HepG2 (cell line): ENCODE data around the gene GRB2. TPM values are rescaled to one million over a fixed set of nuclear protein-coding genes. Genes with fewer than 3 reads are reported as not detected.

Experiments
- ATAC-seq: fragments of 200-7000 bp; cut with Tn5 transposase; 3 replicates; pipeline ENCODE4 v1.9.1; 2020; ENCODE audit warnings: mild to moderate bottlenecking, moderate library complexity
- BruUV-seq: library from RNA; stranded (reverse); fragments of 400-500 nt; replicated peaks from 2 replicates; lab custom pipeline; 2021; lab: Mats Ljungman, UMichigan
- CTCF ChIA-PET: fragments of 300-600 bp; formaldehyde crosslinking; extraction: SDS; loops from one replicate; lab custom pipeline; 2021; ENCODE audit warnings: low total read pairs, inconsistent platforms, low intra/inter-chr PET ratio; lab: Yijun Ruan, JAX
- POLR2A ChIA-PET: fragments of 350-600 bp; sonication (Branson Sonifier 250); formaldehyde crosslinking; loops from one replicate; lab custom pipeline; 2020; ENCODE audit warnings: antibody characterized with exemption, inconsistent platforms; lab: Yijun Ruan, JAX
- DNase-seq: peaks from one replicate; pipeline ENCODE4 v3.0.0-alpha.2; 2015; ENCODE audit warnings: low spot score
- FAIRE-seq: peaks from 3 replicates; lab custom pipeline; 2011; peaks lifted over from hg19 to GRCh38; lab: Jason Lieb, UNC
- H2AFZ ChIP-seq: one replicate; pipeline ENCODE4 v1.6.1; 2011; ENCODE audit warnings: low read length, inconsistent platforms
- H3K27ac ChIP-seq: fragments of 300-600 bp; 3 replicates; pipeline ENCODE4 v1.8.0; 2011; ENCODE audit warnings: mixed run types, mild to moderate bottlenecking, mixed read lengths, low read length, inconsistent platforms; ENCODE audit not compliant: insufficient read depth; ENCODE audit errors: extremely low read length
- H3K27me3 ChIP-seq, 2 experiments: fragments of 200-600 bp in 1 of 2; 2 replicates in 1 of 2; 3 replicates in 1 of 2; pipeline versions ENCODE4 v1.6.0 to v1.8.0; 2011; ENCODE audit warnings: low read length in 2 of 2, mild to moderate bottlenecking in 2 of 2, moderate library complexity in 2 of 2, inconsistent platforms in 1 of 2; ENCODE audit not compliant: insufficient read depth in 2 of 2, control insufficient read depth in 1 of 2
- H3K36me3 ChIP-seq, 2 experiments: fragments of 200-600 bp in 1 of 2; replicated peaks in 1 of 2; 2 replicates in 1 of 2; 3 replicates in 1 of 2; pipeline versions ENCODE4 v1.5.1 to v1.8.0; 2011; ENCODE audit warnings: low read length in 2 of 2, inconsistent platforms in 1 of 2; ENCODE audit not compliant: insufficient read depth in 2 of 2, control insufficient read depth in 1 of 2
- H3K4me1 ChIP-seq: 2 replicates; pipeline ENCODE4 v1.5.1; 2012; ENCODE audit warnings: low read length, inconsistent platforms; ENCODE audit not compliant: insufficient read depth
- H3K4me2 ChIP-seq: 2 replicates; pipeline ENCODE4 v1.6.0; 2011; ENCODE audit warnings: low read depth, low read length, inconsistent platforms
- H3K4me3 ChIP-seq, 3 experiments: fragments of 200-600 bp in 1 of 3; sonication (generic), shearing (Covaris generic) in 1 of 3; replicated peaks in 1 of 3; 2 replicates each; pipeline ENCODE4 v1.5.1; 2011 to 2016; ENCODE audit warnings: low read length in 3 of 3, inconsistent platforms in 2 of 3, low read depth in 2 of 3, mild to moderate bottlenecking in 2 of 3, control low read depth in 1 of 3, mixed read lengths in 1 of 3; ENCODE audit not compliant: insufficient read depth in 1 of 3
- H3K79me2 ChIP-seq: one replicate; pipeline ENCODE4 v1.6.1; 2011; ENCODE audit warnings: low read length, inconsistent platforms; ENCODE audit not compliant: insufficient read depth
- H3K9ac ChIP-seq: 2 replicates; pipeline ENCODE4 v1.6.0; 2011; ENCODE audit warnings: mild to moderate bottlenecking, low read depth, low read length, inconsistent platforms; ENCODE audit not compliant: insufficient read depth
- H3K9me3 ChIP-seq: 2 replicates; pipeline ENCODE4 v1.5.1; 2012; ENCODE audit warnings: mild to moderate bottlenecking, low read length
- H4K20me1 ChIP-seq: 2 replicates; pipeline ENCODE4 v1.6.0; 2011; ENCODE audit warnings: inconsistent platforms, mild to moderate bottlenecking, low read length, moderate library complexity; ENCODE audit not compliant: insufficient read depth
- ETV6 ChIP-seq: sonication (generic); formaldehyde crosslinking; conservative IDR thresholded peaks from 2 replicates; pipeline ENCODE4 v1.4.0; 2020; ENCODE audit warnings: missing genetic modification reagents
- FOXP1 ChIP-seq, 2 experiments: fragments of 450-650 bp in 1 of 2; IDR thresholded peaks; 2 replicates each; pipeline ENCODE4 v1.6.1; 2017 to 2018; ENCODE audit warnings: antibody characterized with exemption in 1 of 2
- ISX ChIP-seq: sonication (generic); formaldehyde crosslinking; conservative IDR thresholded peaks from 2 replicates; pipeline ENCODE4 v1.5.0; 2020; ENCODE audit warnings: missing genetic modification reagents
- MAFF ChIP-seq: IDR thresholded peaks from 2 replicates; pipeline ENCODE4 v1.6.1; 2011; ENCODE audit warnings: low read depth, low read length, improper control_type of control experiment
- PRPF4 ChIP-seq: fragments of 200-400 bp; formaldehyde crosslinking; IDR thresholded peaks from 2 replicates; pipeline ENCODE4 v1.6.1; 2016; ENCODE audit warnings: low read length, low read depth; ENCODE audit not compliant: poor library complexity, severe bottlenecking
- RBM22 ChIP-seq: fragments of 200-400 bp; formaldehyde crosslinking; optimal IDR thresholded peaks from 2 replicates; pipeline ENCODE3; 2017; ENCODE audit warnings: mild to moderate bottlenecking, low read length, moderate library complexity
- ZNF790 ChIP-seq: sonication (generic); formaldehyde crosslinking; IDR thresholded peaks from 2 replicates; pipeline ENCODE4 v1.8.0; 2022; ENCODE audit warnings: missing genetic modification reagents, mild to moderate bottlenecking, borderline replicate concordance
- ZSCAN25 ChIP-seq: sonication (generic); formaldehyde crosslinking; IDR thresholded peaks from 2 replicates; pipeline ENCODE4 v1.8.0; 2022; ENCODE audit warnings: mild to moderate bottlenecking, missing genetic modification reagents
- WGBS: methylation state at CpG from one replicate; pipeline ENCODE4 v1.1.6; 2017; ENCODE audit warnings: low lambda C conversion rate; 5-methylcytosine and 5-hydroxymethylcytosine counted together
- in situ Hi-C: cut with HindIII; loops from 2 replicates; pipeline ENCODE4 v1.10.0; 2017; ENCODE audit warnings: low pct_unique_long_range_greater_than_20kb; ENCODE audit not compliant: extremely low pct_ligation_motif_present
- intact Hi-C: fragments of 100-400 bp; cut with micrococcal nuclease; formaldehyde crosslinking; loops from one replicate; pipeline ENCODE4 v1.10.0; 2022; ENCODE audit not compliant: unreplicated experiment
- polyA plus RNA-seq, 8 experiments: library from polyadenylated mRNA; depleted of rRNA in 3 of 8; stranded (reverse) in 7 of 8; unstranded in 1 of 8; fragments of >200 nt; fragmentation: Illumina TruSeq in 4 of 8; extraction: Trizol in 4 of 8; gene quantifications; 2 replicates each; pipeline versions ENCODE4 v1.2.1 to v1.2.3, GENCODE V29; 2011 to 2016; ENCODE audit warnings: low read depth in 4 of 8, missing spikeins in 1 of 8, mixed read lengths in 1 of 8; ENCODE audit not compliant: insufficient read depth in 1 of 8
- total RNA-seq, 5 experiments: library from RNA; depleted of rRNA; stranded (reverse); fragments of >200 nt; fragmentation: Illumina TruSeq; extraction: Trizol; gene quantifications; 2 replicates each; pipeline ENCODE4 v1.2.3, GENCODE V29; 2016; ENCODE audit warnings: low read depth in 1 of 5

The GRB2 gene
- total and polyA plus RNA-seq, 2 of the 13 experiments (the other 11 are each of a cell fraction or from before 2014, with no cell fraction given), result 84.6 to 92.3 TPM

DNA sequence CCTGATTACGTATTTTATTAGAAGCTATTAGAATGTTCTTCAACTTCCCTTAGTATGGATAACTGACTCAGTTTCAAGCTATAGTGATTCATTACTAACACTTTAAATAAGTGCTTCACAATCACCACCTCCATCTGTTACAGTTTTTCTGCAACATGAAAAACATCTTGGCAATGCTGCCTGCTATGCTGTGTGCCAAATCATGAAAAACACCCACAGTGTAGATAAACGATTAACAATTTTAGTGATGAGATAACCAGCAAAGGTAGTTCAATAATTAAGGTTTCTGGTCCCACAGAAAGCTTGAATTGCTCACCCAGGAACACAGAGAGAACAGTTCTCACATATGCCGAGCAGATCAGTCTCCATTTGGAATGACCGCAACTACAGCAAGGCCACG is 64.8 kb downstream of the GRB2 start:
- H3K9me3 ChIP-seq, result no peaks in the 10 kb centered on the region
- H3K4me2 ChIP-seq, result no peak overlapping the region
- in situ Hi-C loops, result no loop called here
- no peak overlapping the region for H3K4me3 ChIP-seq
- DNase-seq (no peak), ATAC-seq (no peak), FAIRE-seq (no peak)
- TF ChIP-seq RBM22, result peak; percentile 40
- TF ChIP-seq MAFF, result no peak
- H4K20me1 ChIP-seq, result peaks cover 10% of the 10 kb centered on the region
- H3K36me3 ChIP-seq, result peaks cover 0 to 4% of the 10 kb centered on the region in 2 experiments; a peak in 1 of 5 replicates
- CTCF ChIA-PET, result no interaction called here
- no peak overlapping the region for H3K27ac ChIP-seq
- H2AFZ ChIP-seq, result no peak overlapping the region
- peaks cover 33% of the 10 kb centered on the region for H3K4me1 ChIP-seq
- BruUV-seq, result no TSS peak
- peaks cover 57% of the 10 kb centered on the region for H3K79me2 ChIP-seq
- POLR2A ChIA-PET, result no interaction called here
- intact Hi-C loops, result no loop called here
- H3K9ac ChIP-seq, result no peak overlapping the region
- no peaks in the 10 kb centered on the region for H3K27me3 ChIP-seq
- WGBS, result 96% methylated on average over 5 of the region's 5 CpGs

DNA sequence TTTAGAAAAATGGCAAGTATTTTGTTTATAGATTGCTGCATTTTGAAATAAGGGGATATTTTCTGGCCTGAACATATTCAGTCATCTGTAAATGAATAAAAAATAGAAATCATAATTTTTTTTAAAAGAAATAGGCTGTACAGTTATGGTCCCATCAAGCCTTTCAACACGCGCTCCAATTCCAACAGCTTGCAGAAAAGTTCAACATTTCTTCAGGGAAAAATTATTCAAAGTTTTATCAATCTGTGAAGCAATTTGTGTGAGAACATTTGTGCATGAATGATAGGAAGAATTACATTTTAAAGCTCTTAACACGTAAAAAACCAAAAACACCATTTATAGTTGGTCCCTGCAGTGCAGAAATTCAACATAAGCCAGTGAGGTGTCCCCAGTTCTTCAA is 65.5 kb downstream of the GRB2 start:
- TF ChIP-seq ETV6 (CRISPR knock-in tag) (no peak), ISX (CRISPR knock-in tag) (no peak), PRPF4 (no peak), ZSCAN25 (CRISPR knock-in tag) (no peak), ZNF790 (no peak), FOXP1 (IDR thresholded peaks at IDR 0.05) (no peak), FOXP1 (CRISPR knock-in tag; IDR thresholded peaks at IDR 0.05) (no peak)
- TF ChIP-seq, all 625 proteins: peak for 0
- Histone ChIP-seq H3K4me3 (no peak overlapping the region), H3K36me3 (peaks cover 0 to 4% of the 10 kb centered on the region in 2 experiments; a peak in 2 of 5 replicates), H3K9ac (no peak overlapping the region), H3K9me3 (no peaks in the 10 kb centered on the region), H3K79me2 (peaks cover 60% of the 10 kb centered on the region), H4K20me1 (peaks cover 10% of the 10 kb centered on the region), H2AFZ (no peak overlapping the region), H3K4me1 (peaks cover 32% of the 10 kb centered on the region), H3K27ac (no peak overlapping the region), H3K4me2 (no peak overlapping the region), H3K27me3 (no peaks in the 10 kb centered on the region)
- ChIA-PET CTCF (no interaction called here), POLR2A (interaction anchor here (1.0 kb wide), 1 partner anchor 16 kb away, joined by 4 read pairs; no protein-coding TSS in a partner anchor)
- in situ Hi-C loops (no loop called here), intact Hi-C loops (no loop called here)
- no TSS peak for BruUV-seq
- 96% methylated on average over 3 of the region's 3 CpGs for WGBS
- DNase-seq (no peak), FAIRE-seq (no peak), ATAC-seq (no peak)
